ENCODE results near the gene ERGIC1. TPM values are rescaled to one million over a fixed set of nuclear protein-coding genes. Genes with fewer than 3 reads are reported as not detected.

Gene ERGIC1
- total RNA-seq, 1 experiment from 2014 or later: 89.8 TPM

GRCh38 chr5:172999372-172999973 is 165.4 kb downstream of the ERGIC1 start:
- TF ChIP-seq ZNF423 (CRISPR knock-in tag; IDR thresholded peaks at IDR 0.05) (no peak), MYBL2 (CRISPR knock-in tag; IDR thresholded peaks at IDR 0.05) (no peak), ELF4 (CRISPR knock-in tag; IDR thresholded peaks at IDR 0.05; ENCODE audit: low read depth) (no peak), SMAD3 (CRISPR knock-in tag; IDR thresholded peaks at IDR 0.05; ENCODE audit: borderline replicate concordance) (no peak), GABPB1 (CRISPR knock-in tag; IDR thresholded peaks at IDR 0.05) (no peak)
- ChIA-PET CTCF (interaction anchor here (1.4 kb wide), 1 partner anchor 11 kb away, joined by 3 read pairs; no protein-coding TSS in a partner anchor), POLR2A (no interaction called here)
- Mint-ChIP-seq H3K4me3 (no peak overlapping the region), H3K27me3 (ENCODE audit: low read depth) (no peaks in the 10 kb centered on the region), H3K27ac (no peak overlapping the region), H3K4me1 (peaks cover 11% of the 10 kb centered on the region), H3K9me3 (no peaks in the 10 kb centered on the region), H3K36me3 (peaks cover 22% of the 10 kb centered on the region)
- ATAC-seq: no peak
- no peak for DNase-seq (ENCODE audit: low spot score)

- Mint-ChIP-seq H3K4me1 (peaks cover 11% of the 10 kb centered on the region), H3K9me3 (no peaks in the 10 kb centered on the region), H3K4me3 (no peak overlapping the region), H3K27ac (no peak overlapping the region), H3K27me3 (ENCODE audit: low read depth) (no peaks in the 10 kb centered on the region), H3K36me3 (peaks cover 22% of the 10 kb centered on the region)
- no peak for TF ChIP-seq NR1H2 (CRISPR knock-in tag; IDR thresholded peaks at IDR 0.05)
- no peak for TF ChIP-seq PREB (CRISPR knock-in tag; IDR thresholded peaks at IDR 0.05; ENCODE audit: borderline replicate concordance)
- TF ChIP-seq ZNF281 (CRISPR knock-in tag; IDR thresholded peaks at IDR 0.05): no peak
- no peak for TF ChIP-seq ZNF263 (CRISPR knock-in tag; IDR thresholded peaks at IDR 0.05; ENCODE audit: low read depth)
- TF ChIP-seq ESRRA (CRISPR knock-in tag; IDR thresholded peaks at IDR 0.05; ENCODE audit: borderline replicate concordance): no peak
- TF ChIP-seq PRRX2 (CRISPR knock-in tag; IDR thresholded peaks at IDR 0.05): no peak
- no peak for TF ChIP-seq CREM (CRISPR knock-in tag; IDR thresholded peaks at IDR 0.05)
- no peak for TF ChIP-seq ZNF671 (CRISPR knock-in tag; IDR thresholded peaks at IDR 0.05)
- no peak for TF ChIP-seq ZNF219 (CRISPR knock-in tag; IDR thresholded peaks at IDR 0.05; ENCODE audit: borderline replicate concordance)
- no peak for TF ChIP-seq GABPB1 (CRISPR knock-in tag; IDR thresholded peaks at IDR 0.05)
- no peak for TF ChIP-seq ZNF138 (CRISPR knock-in tag; conservative IDR thresholded peaks at IDR 0.05)
- TF ChIP-seq USF1 (CRISPR knock-in tag; IDR thresholded peaks at IDR 0.05): no peak
- TF ChIP-seq FOXP4 (CRISPR knock-in tag; IDR thresholded peaks at IDR 0.05): no peak
- TF ChIP-seq IRF1 (CRISPR knock-in tag; IDR thresholded peaks at IDR 0.05): no peak
- TF ChIP-seq HMGXB4 (CRISPR knock-in tag; IDR thresholded peaks at IDR 0.05): no peak
- TF ChIP-seq PRDM15 (CRISPR knock-in tag; IDR thresholded peaks at IDR 0.05): no peak
- no peak for ATAC-seq
- ChIA-PET CTCF (interaction anchor here (1.4 kb wide), 1 partner anchor 11 kb away, joined by 3 read pairs; no protein-coding TSS in a partner anchor), POLR2A (no interaction called here)
- DNase-seq (ENCODE audit: low spot score): no peak
These were observed 165.9 kb downstream of the ERGIC1 start for GRCh38 chr5:172999974-173000373.
